PC-3 (cell line): ENCODE data around the gene DENND1B.

Experiments
- EZH2 ChIP-seq: fragments of 300-600 bp; sonication (generic); IDR thresholded peaks from one replicate; pipeline ENCODE4 v1.6.1; 2017; ENCODE audit warnings: antibody characterized with exemption, mild to moderate bottlenecking, low read length; ENCODE audit not compliant: unreplicated experiment
- EZH2phosphoT487 ChIP-seq: fragments of 300-600 bp; sonication (generic); IDR thresholded peaks from 2 replicates; pipeline ENCODE4 v1.6.1; 2018; ENCODE audit warnings: mild to moderate bottlenecking, antibody characterized with exemption, low read length, borderline replicate concordance
- TF ChIP-seq, protein P1 (sequence below): fragments of 300-600 bp; sonication (generic); conservative IDR thresholded peaks from 2 replicates; pipeline ENCODE4 v1.5.1; 2017; ENCODE audit warnings: antibody characterized with exemption, low read depth, mild to moderate bottlenecking, low read length

DNA sequence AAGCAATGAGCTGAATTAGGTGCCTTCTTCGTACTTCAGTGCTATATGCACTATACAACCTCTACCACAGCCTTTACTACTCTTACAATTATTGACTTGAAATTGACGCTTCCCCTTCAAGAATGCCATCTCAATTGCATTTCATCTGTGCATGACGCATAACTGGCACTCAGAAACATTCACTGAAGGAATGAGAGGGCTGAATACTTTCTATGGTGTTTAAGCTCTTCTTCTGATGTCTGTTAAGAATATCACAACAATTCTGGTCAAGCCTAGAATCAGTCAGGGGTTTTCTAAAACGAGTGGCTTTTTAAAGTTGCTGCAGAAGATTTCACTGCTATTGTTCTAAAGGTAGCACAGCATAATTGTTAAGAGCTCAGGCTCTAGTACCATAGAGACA, 11.5 kb downstream of the DENND1B start:
- TF ChIP-seq, protein P1, sequence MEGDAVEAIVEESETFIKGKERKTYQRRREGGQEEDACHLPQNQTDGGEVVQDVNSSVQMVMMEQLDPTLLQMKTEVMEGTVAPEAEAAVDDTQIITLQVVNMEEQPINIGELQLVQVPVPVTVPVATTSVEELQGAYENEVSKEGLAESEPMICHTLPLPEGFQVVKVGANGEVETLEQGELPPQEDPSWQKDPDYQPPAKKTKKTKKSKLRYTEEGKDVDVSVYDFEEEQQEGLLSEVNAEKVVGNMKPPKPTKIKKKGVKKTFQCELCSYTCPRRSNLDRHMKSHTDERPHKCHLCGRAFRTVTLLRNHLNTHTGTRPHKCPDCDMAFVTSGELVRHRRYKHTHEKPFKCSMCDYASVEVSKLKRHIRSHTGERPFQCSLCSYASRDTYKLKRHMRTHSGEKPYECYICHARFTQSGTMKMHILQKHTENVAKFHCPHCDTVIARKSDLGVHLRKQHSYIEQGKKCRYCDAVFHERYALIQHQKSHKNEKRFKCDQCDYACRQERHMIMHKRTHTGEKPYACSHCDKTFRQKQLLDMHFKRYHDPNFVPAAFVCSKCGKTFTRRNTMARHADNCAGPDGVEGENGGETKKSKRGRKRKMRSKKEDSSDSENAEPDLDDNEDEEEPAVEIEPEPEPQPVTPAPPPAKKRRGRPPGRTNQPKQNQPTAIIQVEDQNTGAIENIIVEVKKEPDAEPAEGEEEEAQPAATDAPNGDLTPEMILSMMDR: no peak
- TF ChIP-seq EZH2 (no peak), EZH2phosphoT487 (no peak)
